ENCODE results near the gene CDK5R2.
A peak's percentile ranks its signal among the peaks of the same experiment; 100 is the strongest.

GRCh38 chr2:218982586-218983262 is 23.3 kb downstream of the CDK5R2 start:
- TF ChIP-seq YY1 (IDR thresholded peaks at IDR 0.05; ENCODE audit: insufficient read depth, insufficient read length) (no peak), SUZ12 (IDR thresholded peaks at IDR 0.05; ENCODE audit: extremely low read depth, insufficient read depth, insufficient read length) (peak; percentile 94)
